ENCODE data around the gene NFE2L1.

Gene NFE2L1

DNA sequence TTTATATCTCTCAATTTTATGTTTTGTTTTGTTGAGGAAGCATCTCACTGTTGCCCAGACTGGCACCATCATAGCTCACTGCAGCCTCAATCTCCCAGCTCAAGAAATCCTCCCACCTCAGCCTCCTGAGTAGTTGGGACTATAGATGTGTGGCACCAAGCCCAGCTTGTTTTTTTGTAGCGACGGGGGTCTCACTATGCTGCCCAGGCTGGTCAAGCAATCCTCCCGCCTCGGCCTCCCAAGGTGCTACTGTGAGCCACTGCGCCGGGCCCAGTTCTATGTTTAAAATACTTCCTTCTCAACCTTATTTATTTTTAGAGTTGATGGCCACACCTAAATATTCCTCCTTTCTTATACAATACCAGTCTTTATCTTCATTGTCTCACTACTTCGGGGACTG is 1.9 kb upstream of the NFE2L1 start:
- H3K79me2 ChIP-seq (ENCODE audit: insufficient read depth, low read length): peaks cover 52% of the 10 kb centered on the region
- H3K4me3 ChIP-seq (ENCODE audit: low read length, poor library complexity, severe bottlenecking): peak overlapping the region; percentile 81

DNA sequence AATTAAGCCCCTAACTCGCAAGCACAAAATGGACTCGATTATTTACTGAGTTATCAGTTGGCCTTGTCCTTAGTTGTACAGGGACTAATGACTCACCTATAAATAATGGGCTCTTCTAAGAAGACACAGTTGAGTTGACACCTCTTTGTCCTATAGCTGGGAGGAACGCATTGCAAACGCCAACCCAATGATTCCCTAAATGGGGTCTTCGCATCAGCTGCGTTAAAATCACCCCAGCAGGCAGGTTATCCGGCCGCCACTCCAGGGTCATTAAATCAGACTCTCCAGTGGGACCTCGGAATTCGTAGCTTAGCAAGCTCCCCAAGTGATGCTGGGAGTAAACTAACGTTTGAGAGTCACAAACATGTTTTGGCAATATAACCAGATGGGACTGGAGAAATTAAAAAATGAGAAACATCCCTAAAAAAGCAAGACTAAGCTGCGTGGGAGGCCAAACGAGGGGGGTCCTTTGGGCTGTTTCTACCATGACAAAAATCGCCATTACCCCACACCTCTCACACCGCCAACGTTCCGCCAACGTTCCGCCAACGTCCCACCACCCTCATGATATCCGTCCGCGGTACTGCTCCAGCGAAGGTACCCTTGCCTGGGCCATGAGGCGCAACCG is 932 bp upstream of the NFE2L1 start:
- Histone ChIP-seq H3K4me1 (ENCODE audit: insufficient read depth, low read length, poor library complexity, severe bottlenecking) (peaks cover 53% of the 10 kb centered on the region), H3K4me3 (ENCODE audit: low read length, poor library complexity, severe bottlenecking) (peak overlapping the region; percentile 81), H3K9me3 (ENCODE audit: insufficient read depth, low read depth, low read length) (no peaks in the 10 kb centered on the region), H3K9me2 (replicated peaks; ENCODE audit: low read depth, low read length) (no peaks in the 10 kb centered on the region), H3K27me3 (ENCODE audit: insufficient read depth, low read length, poor library complexity, severe bottlenecking) (no peaks in the 10 kb centered on the region), H3K36me3 (ENCODE audit: insufficient read depth, low read length) (peaks cover 13% of the 10 kb centered on the region; the same call in 1 of the 2 replicates), H2AFZ (ENCODE audit: low read length) (peak overlapping the region; percentile 74), H3K9ac (ENCODE audit: low read depth, low read length, poor library complexity, severe bottlenecking) (peak overlapping the region; percentile 94), H3F3A (ENCODE audit: low read depth) (no peaks in the 10 kb centered on the region), H3K79me2 (ENCODE audit: insufficient read depth, low read length) (peaks cover 62% of the 10 kb centered on the region), H3K4me2 (ENCODE audit: low read depth, low read length, poor library complexity, severe bottlenecking) (peak overlapping the region; percentile 87), H4K20me1 (ENCODE audit: insufficient read depth, low read length, poor library complexity, severe bottlenecking) (peaks cover 33% of the 10 kb centered on the region)
- TF ChIP-seq, protein P1, sequence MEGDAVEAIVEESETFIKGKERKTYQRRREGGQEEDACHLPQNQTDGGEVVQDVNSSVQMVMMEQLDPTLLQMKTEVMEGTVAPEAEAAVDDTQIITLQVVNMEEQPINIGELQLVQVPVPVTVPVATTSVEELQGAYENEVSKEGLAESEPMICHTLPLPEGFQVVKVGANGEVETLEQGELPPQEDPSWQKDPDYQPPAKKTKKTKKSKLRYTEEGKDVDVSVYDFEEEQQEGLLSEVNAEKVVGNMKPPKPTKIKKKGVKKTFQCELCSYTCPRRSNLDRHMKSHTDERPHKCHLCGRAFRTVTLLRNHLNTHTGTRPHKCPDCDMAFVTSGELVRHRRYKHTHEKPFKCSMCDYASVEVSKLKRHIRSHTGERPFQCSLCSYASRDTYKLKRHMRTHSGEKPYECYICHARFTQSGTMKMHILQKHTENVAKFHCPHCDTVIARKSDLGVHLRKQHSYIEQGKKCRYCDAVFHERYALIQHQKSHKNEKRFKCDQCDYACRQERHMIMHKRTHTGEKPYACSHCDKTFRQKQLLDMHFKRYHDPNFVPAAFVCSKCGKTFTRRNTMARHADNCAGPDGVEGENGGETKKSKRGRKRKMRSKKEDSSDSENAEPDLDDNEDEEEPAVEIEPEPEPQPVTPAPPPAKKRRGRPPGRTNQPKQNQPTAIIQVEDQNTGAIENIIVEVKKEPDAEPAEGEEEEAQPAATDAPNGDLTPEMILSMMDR (conservative IDR thresholded peaks at IDR 0.05; ENCODE audit: low read length): no peak
- TF ChIP-seq EZH2phosphoT487 (IDR thresholded peaks at IDR 0.05; ENCODE audit: borderline replicate concordance): no peak

More for the DNA sequence above, 1.9 kb upstream of the NFE2L1 start:
- no peaks in the 10 kb centered on the region for H3K9me2 ChIP-seq (replicated peaks; ENCODE audit: low read depth, low read length)
- H3K36me3 ChIP-seq (ENCODE audit: insufficient read depth, low read length): peaks cover 9% of the 10 kb centered on the region; the same call in 1 of the 2 replicates
- H4K20me1 ChIP-seq (ENCODE audit: insufficient read depth, low read length, poor library complexity, severe bottlenecking): peaks cover 23% of the 10 kb centered on the region
- H2AFZ ChIP-seq (ENCODE audit: low read length): no peak overlapping the region
- H3K4me1 ChIP-seq (ENCODE audit: insufficient read depth, low read length, poor library complexity, severe bottlenecking): peaks cover 45% of the 10 kb centered on the region
- TF ChIP-seq EZH2phosphoT487 (IDR thresholded peaks at IDR 0.05; ENCODE audit: borderline replicate concordance): no peak
- TF ChIP-seq, protein P1 (conservative IDR thresholded peaks at IDR 0.05; ENCODE audit: low read length): no peak
- no peaks in the 10 kb centered on the region for H3K27me3 ChIP-seq (ENCODE audit: insufficient read depth, low read length, poor library complexity, severe bottlenecking)
- H3K9ac ChIP-seq (ENCODE audit: low read depth, low read length, poor library complexity, severe bottlenecking): peak overlapping the region; percentile 94
- H3K4me2 ChIP-seq (ENCODE audit: low read depth, low read length, poor library complexity, severe bottlenecking): peak overlapping the region; percentile 87
- H3F3A ChIP-seq (ENCODE audit: low read depth): no peaks in the 10 kb centered on the region
- H3K9me3 ChIP-seq (ENCODE audit: insufficient read depth, low read depth, low read length): no peaks in the 10 kb centered on the region

DNA sequence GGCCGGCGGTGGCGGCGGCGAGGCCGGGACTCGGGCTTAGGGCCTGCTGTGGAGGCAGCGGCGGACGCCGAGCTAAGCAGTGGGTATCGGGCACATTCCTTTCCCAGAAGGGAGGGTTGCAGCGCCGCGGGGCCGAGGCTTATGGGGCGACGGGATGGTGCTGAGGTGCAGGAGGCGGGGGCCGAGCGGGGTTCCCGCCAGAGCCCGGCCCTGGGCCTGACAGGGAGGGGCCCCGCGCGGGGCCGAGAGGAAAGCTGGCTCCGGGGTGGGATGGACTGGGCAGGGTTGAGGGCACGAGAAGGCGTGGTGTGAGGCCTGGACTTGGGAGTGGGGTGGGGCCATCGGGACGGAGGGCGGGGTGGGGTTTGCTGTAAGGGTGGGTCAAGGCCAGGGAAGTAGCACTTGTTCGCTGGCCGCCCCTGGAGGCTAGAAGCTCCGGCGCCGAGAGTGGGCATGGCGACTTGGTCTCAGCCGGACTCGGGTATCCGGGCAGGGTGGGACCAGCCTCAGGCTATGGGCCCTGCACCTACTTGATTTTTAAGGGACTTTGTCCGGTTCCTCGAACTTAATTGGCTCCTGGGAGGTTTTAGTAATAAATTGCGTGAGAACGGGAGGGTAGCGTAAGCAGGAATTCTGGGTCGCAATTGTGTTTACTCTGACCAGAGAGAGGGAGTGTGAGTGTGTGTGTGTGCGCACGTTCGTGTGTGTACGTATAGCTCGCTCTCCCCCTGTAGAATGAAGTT is 396 bp downstream of the NFE2L1 start:
- Histone ChIP-seq H3F3A (ENCODE audit: low read depth) (no peaks in the 10 kb centered on the region), H3K27me3 (ENCODE audit: insufficient read depth, low read length, poor library complexity, severe bottlenecking) (no peaks in the 10 kb centered on the region), H3K9ac (ENCODE audit: low read depth, low read length, poor library complexity, severe bottlenecking) (peak overlapping the region; percentile 81), H4K20me1 (ENCODE audit: insufficient read depth, low read length, poor library complexity, severe bottlenecking) (peaks cover 46% of the 10 kb centered on the region), H3K4me1 (ENCODE audit: insufficient read depth, low read length, poor library complexity, severe bottlenecking) (peaks cover 58% of the 10 kb centered on the region), H3K79me2 (ENCODE audit: insufficient read depth, low read length) (peaks cover 75% of the 10 kb centered on the region), H3K9me2 (replicated peaks; ENCODE audit: low read depth, low read length) (no peaks in the 10 kb centered on the region), H2AFZ (ENCODE audit: low read length) (peak overlapping the region; percentile 65; the same call in 1 of the 2 replicates), H3K9me3 (ENCODE audit: insufficient read depth, low read depth, low read length) (no peaks in the 10 kb centered on the region), H3K36me3 (ENCODE audit: insufficient read depth, low read length) (peaks cover 18% of the 10 kb centered on the region; the same call in 1 of the 2 replicates), H3K4me3 (ENCODE audit: low read length, poor library complexity, severe bottlenecking) (peak overlapping the region; percentile 81), H3K4me2 (ENCODE audit: low read depth, low read length, poor library complexity, severe bottlenecking) (peak overlapping the region; percentile 92)
- no peak for TF ChIP-seq EZH2phosphoT487 (IDR thresholded peaks at IDR 0.05; ENCODE audit: borderline replicate concordance)
- TF ChIP-seq, protein P1 (conservative IDR thresholded peaks at IDR 0.05; ENCODE audit: low read length): no peak
